Measurements from ENCODE around the gene ELMO1. TPM values are rescaled to one million over a fixed set of nuclear protein-coding genes. Genes with fewer than 3 reads are reported as not detected.

ELMO1 gene
- total and polyA plus RNA-seq, 2 of the 13 experiments (the other 11 are each of a cell fraction or from before 2014, with no cell fraction given), result 0.11 to 0.17 TPM

GRCh38 chr7:37372750-37373149 lies 75.9 kb downstream of the ELMO1 start (continued):
- no peak for TF ChIP-seq CTCF (CRISPR knock-in tag; IDR thresholded peaks at IDR 0.05)

GRCh38 chr7:37371755-37372154 lies 76.9 kb downstream of the ELMO1 start:
- FAIRE-seq (no peak), DNase-seq (ENCODE audit: low spot score) (no peak), ATAC-seq (no peak)
- ChIA-PET POLR2A (no interaction called here), CTCF (ENCODE audit: low intra/inter-chr PET ratio, low total read pairs) (no interaction called here)
- Histone ChIP-seq H3K27ac (ENCODE audit: extremely low read length, insufficient read depth, low read length) (no peak overlapping the region), H3K79me2 (ENCODE audit: insufficient read depth, low read length) (no peaks in the 10 kb centered on the region), H3K36me3 (replicated peaks in 1 of 2; ENCODE audit: control insufficient read depth in 1 of 2, insufficient read depth in 2 of 2, low read length in 2 of 2) (no peaks in the 10 kb centered on the region), H3K27me3 (ENCODE audit: control insufficient read depth in 1 of 2, insufficient read depth in 2 of 2, low read length in 2 of 2) (no peaks in the 10 kb centered on the region), H3K9ac (ENCODE audit: insufficient read depth, low read depth, low read length) (no peak overlapping the region), H3K4me2 (ENCODE audit: low read depth, low read length) (no peak overlapping the region), H3K4me1 (ENCODE audit: insufficient read depth, low read length) (no peaks in the 10 kb centered on the region), H3K9me3 (ENCODE audit: low read length) (0 out of 2 replicates have a peak, but pooled peaks cover 5% of the 10 kb centered on the region), H2AFZ (ENCODE audit: low read length) (no peak overlapping the region), H4K20me1 (ENCODE audit: insufficient read depth, low read length) (no peaks in the 10 kb centered on the region), H3K4me3 (replicated peaks in 1 of 3; ENCODE audit: insufficient read depth in 1 of 3, low read depth in 2 of 3, low read length in 3 of 3) (no peak overlapping the region)
- intact Hi-C loops (cut with micrococcal nuclease; ENCODE audit: unreplicated experiment) (no loop called here), in situ Hi-C loops (cut with HindIII; ENCODE audit: extremely low pct_ligation_motif_present, low pct_unique_long_range_greater_than_20kb) (no loop called here)
- 76% methylated on average over 5 of the region's 5 CpGs for WGBS (ENCODE audit: low lambda C conversion rate)
- BruUV-seq (replicated peaks), result no TSS peak
- TF ChIP-seq THAP9 (CRISPR knock-in tag; IDR thresholded peaks at IDR 0.05; ENCODE audit: borderline replicate concordance), result no peak
- no peak for TF ChIP-seq FOSL1 (CRISPR knock-in tag; IDR thresholded peaks at IDR 0.05; ENCODE audit: borderline replicate concordance)
- TF ChIP-seq ZNF33A (CRISPR knock-in tag; IDR thresholded peaks at IDR 0.05; ENCODE audit: borderline replicate concordance), result no peak
- no peak for TF ChIP-seq ZNF557 (CRISPR knock-in tag; IDR thresholded peaks at IDR 0.05)
- TF ChIP-seq ZSCAN30 (CRISPR knock-in tag; IDR thresholded peaks at IDR 0.05), result no peak
- no peak for TF ChIP-seq ZNF263 (CRISPR knock-in tag; IDR thresholded peaks at IDR 0.05)
- no peak for TF ChIP-seq SALL1 (CRISPR knock-in tag; IDR thresholded peaks at IDR 0.05)
- TF ChIP-seq ZNF609 (CRISPR knock-in tag; IDR thresholded peaks at IDR 0.05; ENCODE audit: borderline replicate concordance), result no peak

Data from HepG2 (cell line).